CD4-positive, alpha-beta T cell treated with Interleukin-10 for 1 hour (primary cell): Measurements from ENCODE around the gene PATJ.
"Not testable (repeated sequence)": the region's sequence is repeated elsewhere in the genome, so short reads cannot be mapped to it uniquely, and the experiment has no call there.

Source experiments
- DNase-seq: peaks from one replicate; pipeline ENCODE4 v3.0.0-alpha.2; 2020

PATJ gene

DNA sequence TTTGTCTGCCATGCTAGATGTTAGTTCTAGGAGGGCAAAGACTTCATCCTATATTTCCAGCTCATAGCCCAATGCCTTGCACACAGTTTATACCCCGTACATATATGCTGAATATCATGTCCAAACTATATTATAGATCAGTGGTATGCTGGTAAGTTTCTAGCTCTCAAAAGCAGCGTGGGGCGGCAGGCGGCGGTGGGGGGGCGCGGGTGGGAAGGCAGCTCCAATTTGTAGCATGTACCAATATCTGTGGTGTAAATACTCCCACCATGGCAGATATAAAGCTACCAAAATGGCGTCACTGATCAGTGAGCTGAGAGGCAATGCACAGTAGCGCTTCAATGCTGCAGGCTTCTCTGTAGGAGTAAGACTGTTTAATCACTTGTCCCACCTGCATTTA is 77.1 kb downstream of the PATJ start:
- DNase-seq, result no peak

DNA sequence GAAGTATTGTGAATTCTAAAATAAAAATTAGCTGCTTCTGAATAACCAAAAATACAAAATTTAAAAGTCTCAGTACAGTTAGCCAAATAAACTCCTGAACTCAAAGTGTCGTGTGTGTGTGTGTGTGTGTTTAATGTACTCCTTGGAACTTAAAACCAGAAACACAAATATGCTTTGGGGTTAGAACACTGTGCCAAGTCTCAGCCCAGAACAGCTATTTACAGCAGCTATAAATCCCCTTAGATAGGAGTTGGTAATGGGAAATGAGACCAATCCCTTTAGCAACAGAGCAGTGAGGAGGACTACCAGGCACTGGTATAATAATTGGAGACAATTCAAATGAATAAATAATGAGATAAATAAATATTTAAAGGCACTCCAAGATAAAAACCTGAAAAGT is 83.1 kb downstream of the PATJ start:
- no peak for DNase-seq

DNA sequence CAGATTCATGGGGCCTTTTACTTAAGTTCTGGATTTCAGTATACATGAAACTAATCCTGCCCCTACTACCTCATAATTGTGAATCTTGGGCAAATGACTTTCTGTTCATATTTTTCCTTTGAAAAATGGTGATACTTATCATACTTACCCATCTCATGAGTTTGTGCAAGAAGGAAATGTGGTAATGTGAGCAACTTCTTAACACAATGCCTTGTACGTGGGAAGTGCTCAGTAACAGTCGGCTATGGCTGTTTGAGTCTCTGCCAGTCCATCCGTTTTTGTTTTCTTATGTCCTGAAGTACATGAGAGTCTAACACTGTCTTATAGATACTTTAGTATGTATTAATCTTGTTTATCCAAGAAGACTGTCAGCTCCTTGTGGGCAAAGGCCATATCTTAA is 86.5 kb downstream of the PATJ start:
- DNase-seq, result no peak

DNA sequence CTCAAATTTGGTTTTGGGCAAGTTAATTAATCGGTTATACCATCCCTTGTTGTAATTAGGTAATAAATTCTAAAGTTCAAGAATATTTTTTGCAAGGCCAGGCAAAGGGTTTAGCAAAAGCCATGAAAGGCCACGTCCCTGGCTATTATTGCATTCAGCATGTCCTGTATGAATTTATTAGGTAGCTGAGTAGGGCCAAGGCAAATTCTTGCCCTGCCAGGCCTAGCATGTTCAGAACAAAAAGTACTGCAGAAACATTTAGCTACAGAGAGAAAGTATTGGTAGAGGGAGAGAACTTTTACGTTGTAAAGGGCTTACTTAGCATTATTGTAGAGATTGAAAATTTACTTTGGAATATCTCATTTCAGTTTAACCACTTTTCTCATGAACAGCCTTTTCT is 94.4 kb downstream of the PATJ start:
- no peak for DNase-seq

DNA sequence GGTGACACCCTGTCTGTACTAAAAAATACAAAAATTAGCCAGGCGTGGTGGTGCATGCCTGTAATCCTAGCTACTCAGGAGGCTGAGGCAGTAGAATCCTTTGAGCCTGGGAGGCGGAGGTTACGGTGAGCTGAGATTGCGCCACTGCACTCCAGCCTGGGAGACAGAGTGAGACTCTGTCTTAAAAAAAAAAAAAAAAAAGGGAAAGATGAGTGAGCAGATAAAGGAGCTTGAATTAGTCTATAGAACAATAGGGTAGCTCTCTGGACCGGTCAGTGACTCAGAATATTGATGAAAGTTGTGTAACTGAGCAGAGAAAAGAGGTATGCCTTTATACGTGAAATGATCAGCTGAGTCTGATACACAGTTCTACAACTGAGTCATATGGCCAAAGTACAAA is 95.3 kb downstream of the PATJ start:
- DNase-seq, result not testable (repeated sequence)

DNA sequence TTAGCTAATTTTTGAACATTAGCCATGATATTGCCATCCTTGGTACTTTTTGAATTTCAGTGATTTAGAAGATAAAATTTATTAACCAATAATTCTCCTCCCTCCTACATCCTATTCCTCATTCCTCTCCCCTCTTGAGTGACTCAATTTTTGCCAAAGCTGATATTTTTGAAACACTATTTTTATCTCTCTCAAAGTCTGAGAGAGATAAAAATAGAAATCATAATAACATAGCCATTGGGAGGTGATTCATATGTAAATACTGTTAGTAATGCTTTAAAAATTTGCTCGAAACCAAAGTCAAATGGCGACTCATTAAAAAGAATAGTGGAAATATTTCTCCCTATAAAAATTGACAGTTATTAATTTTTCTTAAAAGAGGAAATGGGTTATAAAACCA is 97.4 kb downstream of the PATJ start:
- DNase-seq, result no peak

DNA sequence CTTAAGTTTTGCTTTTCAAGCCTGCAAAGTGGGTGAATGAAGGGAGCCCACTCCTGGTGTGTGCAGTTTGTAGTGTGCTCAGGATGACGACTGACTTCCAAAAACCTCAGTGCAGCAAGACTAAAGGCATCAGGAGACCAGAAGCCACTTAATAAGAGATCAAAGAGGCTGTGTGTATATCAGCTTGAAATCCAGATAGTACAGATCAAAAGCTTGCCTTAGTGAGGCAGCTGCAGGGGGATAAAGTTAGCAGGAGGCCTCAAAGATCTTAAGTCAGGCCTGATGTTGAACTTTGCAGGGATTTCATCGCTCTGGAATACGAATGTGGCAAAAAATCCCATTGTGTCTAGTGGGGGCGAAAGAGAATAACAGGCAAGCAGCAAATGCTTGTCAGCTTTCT is 99.8 kb downstream of the PATJ start:
- no peak for DNase-seq

DNA sequence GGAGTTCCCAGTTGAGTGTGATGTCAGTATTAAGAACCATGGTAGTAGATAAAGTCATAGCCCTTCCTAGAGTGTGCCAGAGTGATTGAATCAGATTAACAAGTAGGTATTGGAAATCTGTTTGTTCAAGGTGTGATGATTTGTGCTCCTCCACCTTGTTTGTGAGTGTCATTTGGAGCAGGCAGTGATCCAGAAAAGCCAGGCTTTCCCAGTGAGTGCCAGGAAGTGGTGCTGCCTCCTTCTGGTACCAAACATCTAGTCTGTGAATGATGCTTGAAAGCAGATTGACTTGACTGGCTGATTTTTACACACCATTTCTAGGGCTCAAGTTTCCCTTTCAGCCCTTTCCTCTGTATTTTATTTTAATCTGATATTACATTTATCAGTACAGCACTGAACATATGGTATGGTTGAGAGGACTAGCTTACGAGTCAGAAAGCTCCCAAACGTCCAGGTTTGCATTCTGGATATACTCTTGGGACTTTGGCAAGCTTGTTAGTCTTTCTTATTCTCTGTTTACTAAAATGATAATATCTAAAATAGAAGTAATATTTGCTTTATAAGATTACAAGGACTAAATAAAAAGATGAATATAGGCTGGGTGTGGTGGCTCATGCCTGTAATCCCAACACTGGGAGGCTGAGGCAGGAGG is 100.7 kb downstream of the PATJ start:
- DNase-seq, result no peak

DNA sequence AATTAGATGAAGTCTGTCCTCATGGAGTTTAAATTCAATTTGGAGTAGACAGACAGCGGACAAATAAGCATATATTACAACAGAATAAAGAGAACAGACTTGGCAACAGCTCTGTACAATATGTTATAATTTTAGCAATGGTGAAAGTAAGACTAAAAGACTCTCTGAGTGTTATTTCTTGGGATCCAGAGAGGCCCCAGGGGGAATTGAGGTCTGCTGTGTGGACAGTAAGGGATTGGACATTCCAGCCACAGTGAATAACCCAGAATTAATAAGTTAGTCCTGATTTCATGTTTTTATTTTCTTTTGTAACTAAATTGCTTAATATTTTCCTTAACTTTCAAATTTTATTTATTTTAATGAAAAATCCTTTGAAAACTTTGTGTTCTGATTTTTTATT is 101.7 kb downstream of the PATJ start:
- DNase-seq, result no peak

DNA sequence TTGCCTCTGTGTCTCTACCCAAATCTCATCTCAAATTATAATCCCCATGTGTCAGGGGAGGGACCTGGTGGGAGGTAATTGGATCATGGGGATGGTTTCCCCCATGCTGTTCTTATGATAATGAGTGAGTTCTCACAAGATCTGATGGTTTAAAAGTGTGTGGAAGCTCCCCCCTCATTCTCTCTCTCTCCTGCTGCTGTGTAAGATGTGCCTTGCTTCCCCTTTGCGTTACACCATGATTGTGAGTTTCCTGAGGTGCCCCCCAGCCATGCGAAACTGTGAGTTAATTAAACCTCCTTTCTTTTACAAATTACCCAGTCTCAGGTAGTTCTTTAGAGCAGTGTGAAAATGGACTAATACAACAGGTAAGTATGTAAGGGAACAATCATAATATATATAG is 102.4 kb downstream of the PATJ start:
- not testable (repeated sequence) for DNase-seq

DNA sequence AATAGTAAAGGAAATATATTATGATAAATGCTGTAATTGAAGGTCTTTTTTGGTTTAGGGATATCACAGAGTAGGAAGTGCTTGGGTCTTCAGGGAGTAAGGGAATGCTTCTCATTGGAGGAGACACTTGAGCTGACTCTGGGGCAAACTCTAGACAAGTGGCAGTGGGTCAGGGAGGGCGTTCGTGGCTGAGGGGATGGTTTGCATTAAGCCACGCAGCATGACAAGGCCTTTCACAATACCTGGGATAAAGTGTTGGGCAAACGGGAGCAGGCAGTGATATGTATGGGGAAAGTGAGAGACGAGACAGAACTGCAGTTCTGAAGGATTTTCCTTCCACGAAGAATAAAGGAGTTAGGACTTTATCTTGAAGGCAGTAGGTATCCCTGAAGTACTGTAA is 109.0 kb downstream of the PATJ start:
- no peak for DNase-seq

DNA sequence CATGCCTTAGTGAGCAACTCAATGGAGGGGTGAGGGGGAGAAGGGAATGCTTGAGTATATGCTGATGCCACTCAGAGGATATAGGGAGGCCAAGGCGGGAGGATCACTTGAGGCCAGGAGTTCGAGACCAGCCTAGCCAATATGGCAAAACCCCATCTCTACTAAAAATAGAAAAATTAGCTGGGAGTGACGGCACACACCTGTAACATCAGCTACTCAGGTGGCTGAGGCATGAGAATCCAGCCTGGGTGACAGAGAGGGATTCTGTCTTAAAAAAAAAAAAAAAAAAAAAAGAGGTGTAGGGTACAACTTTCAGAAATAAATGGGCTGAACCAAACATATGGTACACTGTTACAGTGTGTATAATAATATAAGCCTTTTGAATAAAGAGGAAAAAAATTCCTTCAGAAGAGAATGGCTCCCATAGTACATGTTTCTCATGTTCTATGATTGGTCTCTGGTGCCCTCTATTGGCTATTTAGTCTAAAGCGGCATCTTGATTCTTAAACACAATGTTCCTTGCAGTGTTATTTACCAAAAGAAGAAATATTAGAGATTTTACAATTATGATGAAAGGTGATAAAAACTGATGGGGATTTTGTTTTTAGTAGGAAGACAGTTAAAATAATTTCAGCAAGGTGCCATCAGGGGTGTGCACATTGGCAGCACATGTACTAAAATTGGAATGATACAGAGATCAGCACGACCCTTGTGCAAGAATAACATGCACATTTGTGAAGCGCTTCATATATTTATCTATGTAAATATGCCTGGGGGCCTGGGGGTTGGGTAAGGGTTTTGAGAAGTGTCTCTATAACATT is 109.8 kb downstream of the PATJ start:
- peak; percentile 68 for DNase-seq

DNA sequence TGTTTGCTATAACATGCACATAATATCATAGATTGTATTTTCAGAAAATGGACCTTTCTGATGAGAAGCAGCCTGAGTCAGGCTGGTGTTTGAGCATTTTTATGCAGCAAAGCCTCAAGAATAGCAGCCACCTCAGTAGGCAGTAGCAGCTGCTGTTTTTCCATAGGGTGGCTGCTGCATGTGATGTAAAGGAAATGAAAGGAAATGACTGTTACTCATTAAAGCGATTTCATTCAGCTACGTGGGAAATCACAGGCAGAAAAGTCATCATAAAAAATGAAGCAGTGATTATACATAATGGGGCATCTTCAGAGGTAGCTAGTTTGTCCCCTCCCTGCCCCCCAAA is 110.4 kb downstream of the PATJ start:
- DNase-seq, result no peak

DNA sequence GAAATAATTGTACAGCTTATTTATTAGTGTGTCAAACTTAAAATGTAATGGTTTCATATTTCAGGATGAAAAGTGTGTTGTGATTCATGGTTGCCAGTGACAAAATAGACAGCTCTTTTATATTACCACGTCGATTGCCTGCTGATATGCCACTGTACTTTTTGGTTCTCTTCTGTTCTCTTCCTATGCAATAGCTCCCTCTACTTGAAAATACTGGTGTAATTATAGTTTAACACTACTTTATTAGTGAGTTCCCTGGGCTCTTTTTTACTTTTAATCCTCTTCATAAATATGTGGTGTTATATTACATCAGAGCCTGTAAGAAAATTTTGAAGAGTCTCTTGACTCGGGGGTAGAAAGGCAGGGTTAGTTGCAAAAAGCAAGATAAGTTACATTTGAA is 111.3 kb downstream of the PATJ start:
- DNase-seq, result no peak

DNA sequence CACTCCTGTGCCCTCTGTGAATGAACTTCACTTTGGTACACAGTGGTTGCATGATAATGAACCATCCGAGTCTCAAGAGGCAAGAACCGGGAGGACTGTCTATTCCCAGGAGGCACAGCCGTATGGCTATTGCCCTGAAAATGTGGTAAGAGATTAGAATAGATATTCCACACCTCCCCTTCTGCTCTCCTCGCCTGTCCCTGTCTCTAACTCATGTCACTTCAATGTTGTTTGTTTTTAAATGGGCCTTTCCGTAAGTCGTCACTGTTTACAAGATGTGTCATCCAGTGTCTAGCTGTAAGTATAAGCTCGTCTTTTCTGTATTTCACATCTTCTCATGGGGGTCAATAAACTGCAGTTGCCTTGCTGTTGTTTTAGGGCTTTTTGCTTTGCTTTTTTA is 122.2 kb downstream of the PATJ start:
- DNase-seq, result no peak

DNA sequence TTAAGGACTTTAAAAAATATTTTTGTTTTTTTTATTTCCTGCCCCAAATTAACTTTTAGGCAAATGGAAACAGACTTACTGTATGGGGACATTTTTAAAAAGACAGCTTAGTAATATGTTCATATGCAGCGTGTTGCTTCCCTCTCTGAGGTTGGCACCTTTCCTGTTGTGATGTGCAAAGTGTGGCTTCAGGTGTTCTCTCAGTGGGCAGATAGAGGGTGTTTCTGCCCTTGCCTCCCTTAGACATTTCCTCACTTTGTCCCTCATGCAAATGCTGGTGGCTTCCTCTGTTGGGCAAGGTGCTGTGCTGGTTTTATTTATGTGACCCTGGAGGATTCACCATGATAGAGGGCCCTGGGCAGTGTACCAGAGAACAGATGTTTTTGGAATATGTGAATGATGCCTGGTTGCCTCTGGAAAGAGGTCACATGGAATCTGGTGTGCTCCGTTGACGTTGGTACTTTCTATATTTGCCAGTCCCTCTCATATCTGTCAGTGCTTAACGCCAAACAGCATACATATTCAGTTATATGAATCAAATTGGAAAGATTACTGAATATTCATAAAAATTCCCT is 123.5 kb downstream of the PATJ start:
- DNase-seq, result no peak

DNA sequence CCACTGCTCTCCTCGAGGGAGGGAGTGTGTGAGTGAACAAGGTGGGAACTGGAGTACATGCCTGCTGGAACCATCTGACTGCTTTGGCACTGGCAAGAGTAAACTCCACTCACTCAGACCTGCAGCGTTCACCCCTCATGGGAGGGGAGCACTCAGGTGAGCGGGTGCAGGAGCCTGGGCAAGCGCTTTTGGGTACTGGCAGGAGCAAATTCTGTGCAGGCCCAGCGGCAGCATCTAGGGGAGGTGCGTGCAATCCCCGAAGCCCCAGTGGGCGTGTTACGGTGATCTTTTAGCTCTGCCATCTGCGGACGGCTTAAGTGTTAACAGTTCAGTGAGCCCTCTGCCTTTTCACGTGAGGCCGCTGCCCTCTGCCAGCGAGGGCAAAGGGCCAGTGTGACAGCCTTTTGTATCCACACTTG is 127.4 kb downstream of the PATJ start:
- no peak for DNase-seq

DNA sequence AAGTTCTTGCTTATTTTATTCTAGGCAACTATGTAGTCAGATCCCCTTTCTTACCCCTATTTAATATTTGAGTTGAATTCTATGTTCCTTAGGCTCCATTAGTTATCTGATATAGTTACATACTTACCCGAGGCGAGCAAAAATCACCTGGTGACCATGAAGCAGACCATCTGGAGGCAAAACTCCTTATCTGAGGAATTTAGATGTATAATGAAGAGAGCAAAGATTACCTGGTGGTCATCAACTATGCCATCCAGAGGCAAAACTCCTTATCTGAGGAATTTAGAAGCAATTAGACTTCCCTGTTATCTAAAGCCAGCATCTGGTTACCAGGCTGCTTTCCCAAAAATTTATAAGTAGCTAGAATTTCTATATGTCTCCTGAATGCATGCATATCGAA is 129.9 kb downstream of the PATJ start:
- no peak for DNase-seq

DNA sequence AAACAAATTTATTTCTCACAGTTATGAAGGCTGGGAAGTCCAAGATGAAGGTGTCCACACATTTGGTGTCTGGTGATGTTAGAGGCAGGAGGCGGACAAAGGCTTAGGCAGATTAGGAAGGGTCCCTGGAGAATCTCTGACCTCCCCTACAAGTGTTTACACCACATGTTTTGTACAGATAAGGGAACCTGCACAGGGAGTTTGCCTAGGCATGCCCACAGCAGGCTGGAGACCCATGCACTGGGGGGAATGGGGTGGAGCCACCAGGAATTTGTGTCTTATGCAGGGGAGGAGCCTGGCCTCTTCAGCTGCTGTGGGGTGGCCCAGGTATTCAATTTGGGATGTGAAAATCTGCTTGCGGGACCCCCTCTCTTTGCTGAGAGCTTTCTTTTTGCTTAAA is 131.3 kb downstream of the PATJ start:
- no peak for DNase-seq

DNA sequence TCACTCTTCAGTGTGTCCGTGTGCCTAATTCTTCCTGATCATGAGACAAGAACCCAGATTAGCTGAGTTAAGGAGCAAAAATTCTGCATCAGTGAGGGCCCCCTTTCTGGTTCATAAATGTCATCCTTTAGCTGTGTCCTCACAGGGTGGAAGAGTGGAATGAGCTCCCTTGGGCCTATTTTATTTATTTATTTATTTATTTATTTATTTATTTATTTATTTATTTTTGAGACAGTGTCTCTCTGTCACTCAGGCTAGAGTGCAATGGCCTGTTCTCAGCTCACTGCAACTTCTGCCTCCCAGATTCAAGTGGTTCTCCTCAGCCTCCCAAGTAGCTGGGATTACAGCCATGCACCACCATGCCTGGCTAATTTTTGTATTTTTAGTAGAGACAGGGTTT is 131.7 kb downstream of the PATJ start:
- DNase-seq, result no peak

DNA sequence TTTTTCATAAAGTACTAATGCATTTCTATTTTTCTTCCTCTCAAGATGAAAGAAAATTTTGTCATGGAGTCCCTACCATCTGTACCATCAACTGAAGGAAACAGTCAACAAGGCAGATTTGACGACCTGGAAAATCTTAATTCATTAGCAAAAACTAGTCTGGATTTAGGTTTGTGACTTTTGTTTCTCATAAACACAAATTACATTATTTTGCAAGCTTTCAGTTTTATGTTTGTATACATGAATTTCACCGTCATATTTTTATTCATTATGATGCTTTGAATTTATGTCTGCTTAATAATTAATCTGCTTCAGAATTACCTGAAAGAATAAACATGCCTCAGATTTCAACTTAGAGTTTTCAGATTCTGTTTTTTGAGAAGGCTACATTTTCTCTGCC is 132.9 kb downstream of the PATJ start:
- no peak for DNase-seq

DNA sequence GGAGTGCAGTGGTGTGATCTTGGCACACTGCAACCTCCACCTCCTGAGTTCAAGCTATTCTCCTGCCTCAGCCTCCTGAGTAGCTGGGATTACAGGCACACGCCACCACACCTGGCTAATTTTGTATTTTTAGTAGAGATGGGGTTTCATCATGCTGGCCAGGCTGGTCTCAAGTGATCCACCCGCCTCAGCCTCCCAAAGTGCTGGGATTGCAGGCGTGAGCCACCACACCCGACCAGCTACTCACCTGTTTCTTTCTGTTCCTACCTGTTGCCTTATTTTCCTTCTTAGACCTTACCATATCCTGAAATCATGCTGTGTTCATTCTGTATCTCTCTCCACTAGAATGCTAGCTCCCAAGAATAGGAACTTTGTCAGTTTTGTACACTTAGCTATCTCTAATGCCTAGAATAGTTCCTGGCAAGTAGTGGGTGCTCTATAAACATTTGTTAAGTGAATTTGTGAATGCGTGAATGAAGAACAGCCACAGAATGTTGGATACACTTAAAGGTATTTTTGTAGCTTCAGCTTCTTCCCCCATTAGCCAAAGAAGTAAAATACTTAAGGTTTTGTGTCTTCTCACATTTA is 137.7 kb downstream of the PATJ start:
- not testable (repeated sequence) for DNase-seq

DNA sequence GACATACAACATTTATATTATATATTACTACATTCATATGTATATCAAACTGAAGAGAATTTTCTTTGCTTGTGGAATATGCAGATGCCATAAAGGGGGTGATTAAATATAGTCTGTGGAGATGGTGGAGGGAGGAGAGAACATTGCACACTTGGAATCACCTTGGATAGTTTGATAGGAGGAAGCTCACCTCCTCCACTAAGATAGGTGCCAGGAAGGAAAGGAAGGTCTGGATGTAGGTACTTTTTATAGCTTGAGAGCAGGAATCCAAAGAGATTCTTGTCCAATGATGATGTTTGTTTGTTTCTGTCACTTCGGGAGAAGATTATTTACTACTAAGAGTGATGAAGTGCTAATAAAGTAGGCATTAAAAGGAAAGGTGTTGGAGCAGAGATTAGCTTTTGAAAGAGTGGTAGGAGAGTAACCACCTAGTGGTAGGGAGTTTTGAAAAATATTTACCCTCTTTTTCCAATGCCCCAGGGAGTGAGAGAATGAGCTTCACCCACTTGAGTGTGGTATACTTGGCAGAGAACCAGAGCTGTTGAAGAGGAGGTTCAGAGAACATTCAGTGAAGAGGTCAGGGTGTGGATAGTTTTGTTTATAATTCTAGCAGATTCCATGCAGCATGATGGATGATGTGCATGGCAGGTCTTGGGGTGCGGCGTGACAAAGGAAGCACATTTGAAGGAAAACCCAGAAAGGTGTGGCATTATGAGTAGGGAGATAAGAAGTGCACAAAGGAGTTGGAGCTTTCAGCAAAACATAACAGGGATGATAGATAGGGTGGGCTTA is 145.0 kb downstream of the PATJ start:
- no peak for DNase-seq
